Neural cell (in vitro differentiated cells): ENCODE results near the gene SPATA46.

Source experiments
- EP300 ChIP-seq: fragments of 450-650 bp; conservative IDR thresholded peaks from 2 replicates; pipeline ENCODE4 v1.6.1; 2014; ENCODE audit warnings: antibody characterized with exemption, mild to moderate bottlenecking, moderate library complexity; ENCODE audit not compliant: poor library complexity, severe bottlenecking
- POLR2AphosphoS5 ChIP-seq: IDR thresholded peaks from 2 replicates; pipeline ENCODE4 v1.6.1; 2012
- RAD21 ChIP-seq: fragments of 450-650 bp; conservative IDR thresholded peaks from 2 replicates; pipeline ENCODE4 v1.6.1; 2014; ENCODE audit warnings: antibody characterized with exemption, mild to moderate bottlenecking, moderate library complexity
- TF ChIP-seq, protein P1 (sequence below): fragments of 450-650 bp; IDR thresholded peaks from 2 replicates; pipeline ENCODE4 v1.5.1; 2014; ENCODE audit warnings: antibody characterized with exemption, mild to moderate bottlenecking, moderate library complexity; ENCODE audit not compliant: poor library complexity, severe bottlenecking
- TF ChIP-seq, protein P2 (sequence below): IDR thresholded peaks from 2 replicates; pipeline ENCODE4 v1.6.1; 2012; ENCODE audit warnings: borderline replicate concordance

GRCh38 chr1:162416909-162417308 is 40.3 kb upstream of the SPATA46 start:
- TF ChIP-seq, protein P1, sequence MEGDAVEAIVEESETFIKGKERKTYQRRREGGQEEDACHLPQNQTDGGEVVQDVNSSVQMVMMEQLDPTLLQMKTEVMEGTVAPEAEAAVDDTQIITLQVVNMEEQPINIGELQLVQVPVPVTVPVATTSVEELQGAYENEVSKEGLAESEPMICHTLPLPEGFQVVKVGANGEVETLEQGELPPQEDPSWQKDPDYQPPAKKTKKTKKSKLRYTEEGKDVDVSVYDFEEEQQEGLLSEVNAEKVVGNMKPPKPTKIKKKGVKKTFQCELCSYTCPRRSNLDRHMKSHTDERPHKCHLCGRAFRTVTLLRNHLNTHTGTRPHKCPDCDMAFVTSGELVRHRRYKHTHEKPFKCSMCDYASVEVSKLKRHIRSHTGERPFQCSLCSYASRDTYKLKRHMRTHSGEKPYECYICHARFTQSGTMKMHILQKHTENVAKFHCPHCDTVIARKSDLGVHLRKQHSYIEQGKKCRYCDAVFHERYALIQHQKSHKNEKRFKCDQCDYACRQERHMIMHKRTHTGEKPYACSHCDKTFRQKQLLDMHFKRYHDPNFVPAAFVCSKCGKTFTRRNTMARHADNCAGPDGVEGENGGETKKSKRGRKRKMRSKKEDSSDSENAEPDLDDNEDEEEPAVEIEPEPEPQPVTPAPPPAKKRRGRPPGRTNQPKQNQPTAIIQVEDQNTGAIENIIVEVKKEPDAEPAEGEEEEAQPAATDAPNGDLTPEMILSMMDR: no peak
- TF ChIP-seq RAD21: no peak
- TF ChIP-seq, protein P2, sequence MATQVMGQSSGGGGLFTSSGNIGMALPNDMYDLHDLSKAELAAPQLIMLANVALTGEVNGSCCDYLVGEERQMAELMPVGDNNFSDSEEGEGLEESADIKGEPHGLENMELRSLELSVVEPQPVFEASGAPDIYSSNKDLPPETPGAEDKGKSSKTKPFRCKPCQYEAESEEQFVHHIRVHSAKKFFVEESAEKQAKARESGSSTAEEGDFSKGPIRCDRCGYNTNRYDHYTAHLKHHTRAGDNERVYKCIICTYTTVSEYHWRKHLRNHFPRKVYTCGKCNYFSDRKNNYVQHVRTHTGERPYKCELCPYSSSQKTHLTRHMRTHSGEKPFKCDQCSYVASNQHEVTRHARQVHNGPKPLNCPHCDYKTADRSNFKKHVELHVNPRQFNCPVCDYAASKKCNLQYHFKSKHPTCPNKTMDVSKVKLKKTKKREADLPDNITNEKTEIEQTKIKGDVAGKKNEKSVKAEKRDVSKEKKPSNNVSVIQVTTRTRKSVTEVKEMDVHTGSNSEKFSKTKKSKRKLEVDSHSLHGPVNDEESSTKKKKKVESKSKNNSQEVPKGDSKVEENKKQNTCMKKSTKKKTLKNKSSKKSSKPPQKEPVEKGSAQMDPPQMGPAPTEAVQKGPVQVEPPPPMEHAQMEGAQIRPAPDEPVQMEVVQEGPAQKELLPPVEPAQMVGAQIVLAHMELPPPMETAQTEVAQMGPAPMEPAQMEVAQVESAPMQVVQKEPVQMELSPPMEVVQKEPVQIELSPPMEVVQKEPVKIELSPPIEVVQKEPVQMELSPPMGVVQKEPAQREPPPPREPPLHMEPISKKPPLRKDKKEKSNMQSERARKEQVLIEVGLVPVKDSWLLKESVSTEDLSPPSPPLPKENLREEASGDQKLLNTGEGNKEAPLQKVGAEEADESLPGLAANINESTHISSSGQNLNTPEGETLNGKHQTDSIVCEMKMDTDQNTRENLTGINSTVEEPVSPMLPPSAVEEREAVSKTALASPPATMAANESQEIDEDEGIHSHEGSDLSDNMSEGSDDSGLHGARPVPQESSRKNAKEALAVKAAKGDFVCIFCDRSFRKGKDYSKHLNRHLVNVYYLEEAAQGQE: no peak
- TF ChIP-seq POLR2AphosphoS5: no peak
- no peak for TF ChIP-seq EP300
